Small intestine (tissue), 7 donors: ENCODE results near the gene USH2A. TPM values are rescaled to one million over a fixed set of nuclear protein-coding genes. Genes with fewer than 3 reads are reported as not detected.

ENCODE experiments used
- DNase-seq, 2 donors: peaks; one replicate each; pipeline versions ENCODE4 v3.0.0 to v3.0.0-alpha.2; 2013
- FAIRE-seq: peaks from 2 replicates; lab custom pipeline; 2012; peaks lifted over from hg19 to GRCh38; lab: Jason Lieb, UNC
- H3K27ac ChIP-seq, 3 donors: one replicate each; pipeline ENCODE4 v1.5.1; 2013; ENCODE audit warnings: low read length in 2 of 3, mild to moderate bottlenecking in 2 of 3, control low read depth in 1 of 3, inconsistent platforms in 1 of 3, low read depth in 1 of 3, moderate library complexity in 1 of 3
- H3K27me3 ChIP-seq, 3 donors: one replicate each; pipeline ENCODE4 v1.6.1; 2013; ENCODE audit warnings: low read length in 3 of 3, inconsistent platforms in 1 of 3; ENCODE audit not compliant: control insufficient read depth in 3 of 3, insufficient read depth in 3 of 3
- H3K36me3 ChIP-seq, 3 donors: one replicate each; pipeline ENCODE4 v1.6.1; 2013; ENCODE audit warnings: low read length in 3 of 3, inconsistent platforms in 1 of 3, low read depth in 1 of 3, mild to moderate bottlenecking in 1 of 3, moderate library complexity in 1 of 3; ENCODE audit not compliant: control insufficient read depth in 3 of 3, insufficient read depth in 2 of 3
- H3K4me1 ChIP-seq, 3 donors: one replicate each; pipeline ENCODE4 v1.6.1; 2013; ENCODE audit warnings: low read length in 2 of 3, inconsistent platforms in 1 of 3, low read depth in 1 of 3, mild to moderate bottlenecking in 1 of 3, moderate library complexity in 1 of 3; ENCODE audit not compliant: control insufficient read depth in 3 of 3, insufficient read depth in 2 of 3
- H3K4me3 ChIP-seq, 3 donors: one replicate each; pipeline ENCODE4 v1.5.1; 2013; ENCODE audit warnings: low read length in 3 of 3, control low read depth in 1 of 3, inconsistent platforms in 1 of 3, low read depth in 1 of 3, mild to moderate bottlenecking in 1 of 3, moderate library complexity in 1 of 3
- H3K9me3 ChIP-seq, 2 donors: one replicate each; pipeline ENCODE4 v1.6.1; 2013; ENCODE audit warnings: low read depth in 1 of 2, low read length in 1 of 2; ENCODE audit not compliant: control insufficient read depth in 2 of 2, insufficient read depth in 1 of 2
- WGBS, 3 donors: extraction: QIAGEN DNeasy Blood & Tissue Kit; methylation state at CpG; one replicate each; pipeline ENCODE4 v1.1.7; 2013; 5-methylcytosine and 5-hydroxymethylcytosine counted together
- polyA plus RNA-seq, 4 donors: library from polyadenylated mRNA; stranded (reverse) in 3 of 4; unstranded in 1 of 4; fragments of 200-250 nt in 3 of 4; fragments of 120-200 nt in 1 of 4; gene quantifications; one replicate each; pipeline versions ENCODE4 v1.2.1 to v1.2.3, GENCODE V29; 2013
- donor health status: healthy with polysubstance abuse.
- donor health status: control.
- donor health status: control.
- donor health status: Bipolar disorder and iron deficiency.
- donor health status: healthy.

USH2A gene
- polyA plus RNA-seq, 4 donors: under 0.01 to 0.07 TPM; not detected in 2

GRCh38 chr1:216293683-216294082 is 129.6 kb downstream of the USH2A start:
- Histone ChIP-seq H3K9me3 (no peaks in the 10 kb centered on the region), H3K36me3 (no peaks in the 10 kb centered on the region), H3K27me3 (no peaks in the 10 kb centered on the region), H3K27ac (no peak overlapping the region), H3K4me3 (no peak overlapping the region), H3K4me1 (no peaks in the 10 kb centered on the region)
- DNase-seq: no peak
- no peak for FAIRE-seq
- WGBS, 3 donors: 49 to 57% (median 54%) methylated on average over 6 of the region's 6 CpGs

GRCh38 chr1:216290074-216290473 is 133.2 kb downstream of the USH2A start:
- no peak overlapping the region for H3K27ac ChIP-seq
- FAIRE-seq (no peak), DNase-seq (no peak)
- WGBS, 3 donors: 46 to 88% (median 46%) methylated on average over 3 of the region's 3 CpGs
- no peaks in the 10 kb centered on the region for H3K4me1 ChIP-seq
- no peaks in the 10 kb centered on the region for H3K27me3 ChIP-seq
- peaks cover 0 to 11% of the 10 kb centered on the region in 2 donors for H3K9me3 ChIP-seq
- H3K4me3 ChIP-seq: no peak overlapping the region
- no peaks in the 10 kb centered on the region for H3K36me3 ChIP-seq

- Histone ChIP-seq H3K4me3 (no peak overlapping the region), H3K4me1 (no peaks in the 10 kb centered on the region), H3K9me3 (peaks cover 0 to 13% of the 10 kb centered on the region in 2 donors), H3K27ac (no peak overlapping the region), H3K36me3 (no peaks in the 10 kb centered on the region), H3K27me3 (no peaks in the 10 kb centered on the region)
- DNase-seq (no peak), FAIRE-seq (no peak)
- 55 to 94% (median 59%) methylated on average over 3 of the region's 3 CpGs for WGBS, 3 donors
Measured at GRCh38 chr1:216285052-216285451, 138.2 kb downstream of the USH2A start.

GRCh38 chr1:216281757-216282156 is 141.5 kb downstream of the USH2A start:
- Histone ChIP-seq H3K4me3 (no peak overlapping the region), H3K27ac (no peak overlapping the region), H3K9me3 (peaks cover 0 to 13% of the 10 kb centered on the region in 2 donors), H3K36me3 (no peaks in the 10 kb centered on the region), H3K4me1 (no peaks in the 10 kb centered on the region), H3K27me3 (no peaks in the 10 kb centered on the region)
- 88 to 94% (median 93%) methylated on average over 2 of the region's 2 CpGs for WGBS, 3 donors
- DNase-seq: no peak
- FAIRE-seq: no peak

DNA sequence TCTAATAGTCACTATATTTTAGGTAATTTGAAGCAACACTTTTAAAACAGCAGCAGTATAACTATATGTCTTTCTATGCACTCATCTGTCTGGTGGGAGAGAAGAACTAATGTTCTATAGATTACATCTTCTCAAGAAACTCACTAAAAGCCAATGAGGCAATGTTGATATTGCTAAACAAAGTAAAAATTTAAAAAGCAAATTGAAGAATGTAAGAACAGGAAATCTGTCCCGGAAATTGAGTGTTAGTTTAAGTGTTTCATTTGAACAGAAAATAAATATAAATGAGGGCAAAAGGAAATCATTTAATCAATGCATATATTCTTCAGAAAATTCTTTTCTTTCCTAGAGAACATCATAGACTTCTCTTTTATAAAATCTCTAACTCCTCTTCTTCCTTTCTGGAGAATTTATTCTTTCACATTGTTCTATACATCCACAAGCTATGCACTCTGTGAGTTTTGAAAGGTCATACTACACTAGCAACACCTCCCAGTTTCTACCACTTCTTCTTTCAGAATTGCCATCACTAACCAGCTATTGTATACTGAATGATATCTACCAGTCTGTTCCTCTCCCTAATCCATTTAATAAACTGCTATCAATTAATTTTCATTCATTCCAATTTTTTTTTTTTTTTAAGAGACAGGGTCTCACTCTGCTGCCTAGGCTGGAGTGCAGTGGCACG is 153.0 kb downstream of the USH2A start:
- Histone ChIP-seq H3K27ac (no peak overlapping the region), H3K27me3 (no peaks in the 10 kb centered on the region), H3K36me3 (no peaks in the 10 kb centered on the region), H3K9me3 (no peaks in the 10 kb centered on the region), H3K4me1 (no peaks in the 10 kb centered on the region), H3K4me3 (no peak overlapping the region)
- no peak for FAIRE-seq
- no peak for DNase-seq
- WGBS, 3 donors: 67 to 73% (median 73%) methylated on average over 2 of the region's 2 CpGs

- Histone ChIP-seq H3K4me3 (no peak overlapping the region), H3K27me3 (no peaks in the 10 kb centered on the region), H3K27ac (no peak overlapping the region), H3K36me3 (no peaks in the 10 kb centered on the region), H3K4me1 (no peaks in the 10 kb centered on the region), H3K9me3 (no peaks in the 10 kb centered on the region)
- FAIRE-seq (no peak), DNase-seq (no peak)
- 60 to 71% (median 63%) methylated on average over 3 of the region's 3 CpGs for WGBS, 3 donors
Measured at GRCh38 chr1:216261631-216262030, 161.6 kb downstream of the USH2A start.

DNA sequence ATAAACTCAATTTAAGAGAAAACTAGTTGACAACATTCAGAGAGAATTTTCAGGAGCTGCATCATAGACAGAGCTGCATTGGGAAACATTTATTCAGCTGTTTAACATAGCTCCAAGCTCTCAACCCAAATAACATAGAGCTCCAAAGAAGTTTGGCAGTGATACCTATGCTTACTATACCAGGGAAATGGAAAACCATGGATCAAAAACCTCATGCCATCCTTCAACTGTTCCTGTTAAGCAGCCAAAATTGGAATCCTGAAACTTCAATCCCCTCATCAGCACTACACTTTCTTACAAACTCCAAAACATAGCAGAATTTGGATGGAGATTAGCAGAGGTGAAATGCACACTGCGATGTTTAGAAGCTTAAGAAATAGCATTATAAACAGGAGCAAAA is 164.4 kb downstream of the USH2A start:
- no peak overlapping the region for H3K4me3 ChIP-seq
- WGBS, 3 donors: 85 to 97% (median 89%) methylated on average over 1 of the region's 1 CpG
- DNase-seq (no peak), FAIRE-seq (no peak)
- H3K4me1 ChIP-seq: no peaks in the 10 kb centered on the region
- H3K27ac ChIP-seq: no peak overlapping the region
- H3K9me3 ChIP-seq: no peaks in the 10 kb centered on the region
- H3K36me3 ChIP-seq: no peaks in the 10 kb centered on the region
- no peaks in the 10 kb centered on the region for H3K27me3 ChIP-seq

DNA sequence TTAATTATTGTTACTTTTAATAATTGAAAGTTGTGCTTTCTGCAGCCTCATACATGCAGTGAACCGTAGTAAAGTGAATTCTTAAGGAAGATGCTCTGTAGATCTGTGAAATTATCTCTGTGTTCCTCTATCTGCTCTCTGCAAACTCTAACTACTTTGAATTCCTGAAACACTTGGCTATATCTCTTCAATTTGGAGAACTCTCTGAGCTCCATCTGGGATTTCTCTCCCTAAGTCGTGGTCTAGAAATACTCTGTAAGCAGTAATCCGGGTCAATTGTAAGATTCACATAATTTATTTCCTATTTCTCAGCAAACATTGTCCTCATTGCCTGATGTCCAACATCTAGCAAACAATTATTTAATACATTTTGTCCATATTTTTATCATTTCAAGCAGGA is 164.9 kb downstream of the USH2A start:
- H3K36me3 ChIP-seq: no peaks in the 10 kb centered on the region
- no peak overlapping the region for H3K27ac ChIP-seq
- H3K9me3 ChIP-seq: no peaks in the 10 kb centered on the region
- FAIRE-seq (no peak), DNase-seq (no peak)
- no peaks in the 10 kb centered on the region for H3K27me3 ChIP-seq
- 71 to 82% (median 74%) methylated on average over 3 of the region's 3 CpGs for WGBS, 3 donors
- H3K4me1 ChIP-seq: no peaks in the 10 kb centered on the region
- H3K4me3 ChIP-seq: no peak overlapping the region

- Histone ChIP-seq H3K4me3 (no peak overlapping the region), H3K9me3 (no peaks in the 10 kb centered on the region), H3K36me3 (no peaks in the 10 kb centered on the region), H3K27ac (no peak overlapping the region), H3K4me1 (no peaks in the 10 kb centered on the region), H3K27me3 (no peaks in the 10 kb centered on the region)
- 77 to 86% (median 85%) methylated on average over 5 of the region's 5 CpGs for whole genome bisulfite sequencing, 3 donors
- no peak for DNase-seq
- no peak for FAIRE-seq
Measured at GRCh38 chr1:216250861-216251260, 172.4 kb downstream of the USH2A start.
